Measurements from ENCODE around the gene ADAMTS2.

The ADAMTS2 gene

DNA sequence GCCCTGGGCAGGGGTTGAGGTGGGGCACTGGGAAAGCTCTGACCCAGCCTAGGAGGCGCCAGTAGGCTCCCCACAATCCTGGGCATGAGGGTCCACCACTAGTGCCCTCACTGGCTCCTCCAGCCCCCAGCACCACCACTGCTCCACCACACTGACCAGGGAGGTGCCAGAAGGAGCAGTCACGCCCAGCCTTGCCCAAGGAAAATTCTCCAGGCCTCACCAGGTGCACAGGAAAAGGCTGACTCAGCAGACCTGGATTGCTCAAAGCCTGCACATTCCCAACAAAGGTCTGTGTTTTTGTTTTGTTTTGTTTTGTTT lies 222.2 kb downstream of the ADAMTS2 start:
- no peak overlapping the region for H3K4me3 ChIP-seq (ENCODE audit: low read depth, low read length)
- peaks cover 2% of the 10 kb centered on the region for H3K9me3 ChIP-seq (ENCODE audit: control insufficient read depth, insufficient read depth, low read length)
- no peaks in the 10 kb centered on the region for H3K4me1 ChIP-seq (ENCODE audit: control insufficient read depth, insufficient read depth, low read length)
- H3K9ac ChIP-seq (ENCODE audit: low read depth, low read length): no peak overlapping the region
- H3K27me3 ChIP-seq (ENCODE audit: control insufficient read depth, insufficient read depth, low read length): no peaks in the 10 kb centered on the region
- H3K36me3 ChIP-seq (ENCODE audit: control insufficient read depth, insufficient read depth, low read length): no peaks in the 10 kb centered on the region

GRCh38 chr5:179122411-179123108 lies 222.7 kb downstream of the ADAMTS2 start:
- Histone ChIP-seq H3K36me3 (ENCODE audit: control insufficient read depth, insufficient read depth, low read length) (no peaks in the 10 kb centered on the region), H3K4me3 (ENCODE audit: low read depth, low read length) (no peak overlapping the region), H3K27me3 (ENCODE audit: control insufficient read depth, insufficient read depth, low read length) (no peaks in the 10 kb centered on the region), H3K9ac (ENCODE audit: low read depth, low read length) (no peak overlapping the region), H3K9me3 (ENCODE audit: control insufficient read depth, insufficient read depth, low read length) (peaks cover 2% of the 10 kb centered on the region), H3K4me1 (ENCODE audit: control insufficient read depth, insufficient read depth, low read length) (no peaks in the 10 kb centered on the region)

DNA sequence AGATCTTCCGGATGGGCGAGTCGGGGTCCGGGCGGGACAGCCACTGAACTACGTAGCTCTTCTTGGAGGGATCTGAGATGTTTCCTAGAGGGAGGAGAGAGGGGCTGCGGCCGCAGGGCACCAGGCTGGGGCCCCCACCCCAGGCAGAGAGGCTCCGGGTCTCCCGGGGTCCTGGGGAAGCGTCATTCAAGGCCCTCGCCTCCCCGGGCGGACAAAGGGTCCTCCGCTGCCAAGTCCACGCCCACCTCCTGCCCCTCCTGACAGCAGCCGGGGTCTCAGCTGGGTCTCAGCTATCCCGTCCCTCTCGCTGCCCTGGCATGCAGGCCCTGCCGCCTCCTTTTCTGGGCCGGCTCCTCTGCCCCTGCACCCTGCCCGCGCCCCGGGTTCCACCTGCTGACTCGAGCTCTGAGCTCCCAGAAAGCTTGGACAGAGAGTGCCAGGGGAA lies 223.6 kb downstream of the ADAMTS2 start:
- Histone ChIP-seq H3K4me3 (ENCODE audit: low read depth, low read length) (no peak overlapping the region), H3K9ac (ENCODE audit: low read depth, low read length) (no peak overlapping the region), H3K27me3 (ENCODE audit: control insufficient read depth, insufficient read depth, low read length) (no peaks in the 10 kb centered on the region), H3K4me1 (ENCODE audit: control insufficient read depth, insufficient read depth, low read length) (no peaks in the 10 kb centered on the region), H3K9me3 (ENCODE audit: control insufficient read depth, insufficient read depth, low read length) (peaks cover 2% of the 10 kb centered on the region), H3K36me3 (ENCODE audit: control insufficient read depth, insufficient read depth, low read length) (no peaks in the 10 kb centered on the region)

DNA sequence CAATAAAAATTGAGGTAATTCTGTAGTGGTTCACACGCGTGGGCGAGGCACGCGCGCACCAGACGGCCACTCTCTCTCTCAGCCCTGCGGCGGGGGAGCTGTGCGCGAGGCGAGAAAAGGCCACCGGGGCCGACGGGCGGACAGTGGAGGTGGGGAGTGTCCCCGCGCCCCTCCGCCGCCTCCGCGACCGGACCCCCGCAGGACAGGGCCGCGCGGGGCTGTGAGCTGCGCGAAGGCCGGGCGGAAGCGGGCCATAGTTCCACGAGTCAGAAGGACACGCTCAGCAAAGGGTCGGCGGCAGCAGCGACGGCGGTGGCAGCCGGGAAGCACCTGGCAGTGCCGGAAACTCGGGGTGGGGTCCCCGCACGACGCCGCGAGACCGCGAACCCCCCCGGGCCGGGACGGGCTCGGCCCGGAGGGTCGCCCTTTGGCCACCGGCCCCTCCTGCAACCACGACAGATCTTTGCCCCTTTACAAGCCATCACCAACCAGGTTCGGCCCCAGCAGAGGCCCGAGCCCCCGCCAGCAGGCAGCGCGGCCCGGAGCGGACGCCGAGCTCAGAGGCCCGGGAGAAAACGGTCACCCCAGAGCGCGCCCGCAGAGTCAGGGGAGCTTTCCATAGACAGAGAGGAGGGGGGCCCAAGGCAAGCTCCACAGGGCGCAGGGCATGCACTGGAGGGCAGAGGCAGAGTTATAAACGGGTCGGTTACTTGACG lies 224.2 kb downstream of the ADAMTS2 start:
- H3K9me3 ChIP-seq (ENCODE audit: control insufficient read depth, insufficient read depth, low read length): peaks cover 2% of the 10 kb centered on the region

GRCh38 chr5:179120421-179120861 lies 224.8 kb downstream of the ADAMTS2 start:
- Histone ChIP-seq H3K9ac (ENCODE audit: low read depth, low read length) (no peak overlapping the region), H3K4me3 (ENCODE audit: low read depth, low read length) (no peak overlapping the region), H3K36me3 (ENCODE audit: control insufficient read depth, insufficient read depth, low read length) (no peaks in the 10 kb centered on the region), H3K4me1 (ENCODE audit: control insufficient read depth, insufficient read depth, low read length) (no peaks in the 10 kb centered on the region), H3K9me3 (ENCODE audit: control insufficient read depth, insufficient read depth, low read length) (peaks cover 2% of the 10 kb centered on the region), H3K27me3 (ENCODE audit: control insufficient read depth, insufficient read depth, low read length) (no peaks in the 10 kb centered on the region)

More for the DNA sequence above, 224.2 kb downstream of the ADAMTS2 start:
- H3K9ac ChIP-seq (ENCODE audit: low read depth, low read length): no peak overlapping the region
- H3K4me3 ChIP-seq (ENCODE audit: low read depth, low read length): no peak overlapping the region
- no peaks in the 10 kb centered on the region for H3K4me1 ChIP-seq (ENCODE audit: control insufficient read depth, insufficient read depth, low read length)
- H3K27me3 ChIP-seq (ENCODE audit: control insufficient read depth, insufficient read depth, low read length): no peaks in the 10 kb centered on the region
- H3K36me3 ChIP-seq (ENCODE audit: control insufficient read depth, insufficient read depth, low read length): no peaks in the 10 kb centered on the region

- Histone ChIP-seq H3K36me3 (ENCODE audit: control insufficient read depth, insufficient read depth, low read length) (no peaks in the 10 kb centered on the region), H3K4me1 (ENCODE audit: control insufficient read depth, insufficient read depth, low read length) (no peaks in the 10 kb centered on the region), H3K9ac (ENCODE audit: low read depth, low read length) (no peak overlapping the region), H3K27me3 (ENCODE audit: control insufficient read depth, insufficient read depth, low read length) (no peaks in the 10 kb centered on the region), H3K9me3 (ENCODE audit: control insufficient read depth, insufficient read depth, low read length) (peaks cover 2% of the 10 kb centered on the region), H3K4me3 (ENCODE audit: low read depth, low read length) (no peak overlapping the region)
Observed at GRCh38 chr5:179119415-179120170, 225.7 kb downstream of the ADAMTS2 start.

DNA sequence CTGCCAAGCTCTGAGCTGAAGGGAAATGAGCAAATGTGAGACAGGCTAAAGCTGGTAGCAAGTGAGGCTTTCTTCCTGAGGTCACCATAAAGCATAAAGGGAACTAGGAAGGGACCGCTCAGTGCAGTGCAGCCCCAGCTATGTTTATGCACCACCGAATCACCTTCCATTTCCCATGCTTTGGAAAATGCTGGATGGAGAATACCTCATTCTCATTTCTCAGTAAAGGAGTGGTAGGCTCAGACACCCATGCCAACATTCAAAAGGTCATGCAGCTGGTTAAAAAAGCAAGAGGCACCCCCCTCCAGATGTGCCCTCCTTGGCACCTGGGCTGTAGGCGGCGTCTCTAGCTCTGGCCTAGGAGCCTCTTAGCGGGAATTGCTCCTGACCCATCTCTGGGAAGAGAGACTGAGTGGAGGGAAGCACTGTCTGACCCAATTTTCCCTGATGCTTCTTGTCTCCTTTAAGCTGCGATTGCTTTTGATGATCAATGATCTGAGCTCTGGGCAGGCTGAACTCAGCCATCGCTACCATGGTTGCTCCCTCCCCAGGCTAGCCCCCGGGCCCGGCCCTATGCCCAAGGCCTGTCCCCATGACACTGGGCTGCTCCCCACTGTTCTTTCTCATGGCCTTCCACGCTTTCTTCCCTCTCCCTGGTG lies 226.4 kb downstream of the ADAMTS2 start:
- H3K4me3 ChIP-seq (ENCODE audit: low read depth, low read length): no peak overlapping the region
- peaks cover 7% of the 10 kb centered on the region for H3K9me3 ChIP-seq (ENCODE audit: control insufficient read depth, insufficient read depth, low read length)
- H3K27me3 ChIP-seq (ENCODE audit: control insufficient read depth, insufficient read depth, low read length): no peaks in the 10 kb centered on the region
- no peaks in the 10 kb centered on the region for H3K4me1 ChIP-seq (ENCODE audit: control insufficient read depth, insufficient read depth, low read length)
- H3K9ac ChIP-seq (ENCODE audit: low read depth, low read length): no peak overlapping the region
- no peaks in the 10 kb centered on the region for H3K36me3 ChIP-seq (ENCODE audit: control insufficient read depth, insufficient read depth, low read length)

DNA sequence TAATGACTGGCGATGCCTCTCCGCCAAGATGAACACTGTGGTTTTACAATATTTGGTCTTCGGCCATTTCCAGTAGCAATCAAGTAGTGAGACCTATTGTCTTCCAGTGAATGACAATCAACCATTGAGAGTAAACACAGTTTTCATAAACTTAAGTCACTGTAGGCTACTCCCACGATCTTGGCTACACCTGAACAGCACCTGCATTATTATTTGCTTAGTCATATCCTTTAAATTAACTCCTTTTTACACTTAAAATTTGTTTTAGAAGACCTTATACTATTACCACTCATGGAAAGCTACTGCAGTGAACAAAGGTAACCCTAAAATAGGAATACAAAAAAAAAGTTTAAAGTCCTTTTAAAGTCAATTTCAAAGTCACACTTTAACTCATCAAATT lies 226.9 kb downstream of the ADAMTS2 start:
- H3K9ac ChIP-seq (ENCODE audit: low read depth, low read length): no peak overlapping the region
- H3K4me1 ChIP-seq (ENCODE audit: control insufficient read depth, insufficient read depth, low read length): no peaks in the 10 kb centered on the region
- H3K4me3 ChIP-seq (ENCODE audit: low read depth, low read length): no peak overlapping the region
- no peaks in the 10 kb centered on the region for H3K36me3 ChIP-seq (ENCODE audit: control insufficient read depth, insufficient read depth, low read length)
- no peaks in the 10 kb centered on the region for H3K27me3 ChIP-seq (ENCODE audit: control insufficient read depth, insufficient read depth, low read length)
- peaks cover 5% of the 10 kb centered on the region for H3K9me3 ChIP-seq (ENCODE audit: control insufficient read depth, insufficient read depth, low read length)

DNA sequence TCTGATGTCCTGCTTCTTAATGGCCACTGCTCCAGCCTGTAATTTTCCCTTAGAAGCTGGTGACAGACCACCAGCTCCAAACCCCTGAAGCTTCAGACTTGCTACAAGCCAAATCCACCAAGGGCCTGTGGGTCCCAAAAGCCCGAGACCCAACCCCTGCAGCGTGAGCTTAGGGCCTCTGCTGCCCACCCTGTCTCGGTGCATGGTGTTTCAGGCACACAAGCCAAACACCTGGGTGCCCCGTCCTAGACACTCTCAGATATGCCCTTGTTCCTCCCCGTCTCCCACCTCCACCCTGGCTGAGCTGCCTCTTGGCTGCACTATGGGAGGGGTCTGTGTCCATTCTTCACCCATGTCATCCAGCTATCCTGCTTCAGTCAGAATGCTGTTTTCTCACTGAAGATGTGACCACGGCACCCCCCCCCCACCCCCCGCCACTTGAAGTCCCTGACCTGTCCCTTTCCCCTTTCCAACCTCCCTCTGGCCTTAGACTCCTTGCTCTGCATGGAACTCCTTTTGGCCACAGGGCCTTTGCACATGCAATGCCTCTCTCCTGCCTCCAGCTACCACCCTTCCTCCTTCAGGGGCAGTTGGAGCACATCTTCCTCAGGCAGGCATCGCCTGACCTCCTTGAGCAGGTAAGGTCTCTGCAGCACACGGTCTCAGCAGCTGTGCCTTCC lies 229.3 kb downstream of the ADAMTS2 start:
- no peak overlapping the region for H3K4me3 ChIP-seq (ENCODE audit: low read depth, low read length)
- no peak overlapping the region for H3K9ac ChIP-seq (ENCODE audit: low read depth, low read length)
- no peaks in the 10 kb centered on the region for H3K27me3 ChIP-seq (ENCODE audit: control insufficient read depth, insufficient read depth, low read length)
- H3K4me1 ChIP-seq (ENCODE audit: control insufficient read depth, insufficient read depth, low read length): no peaks in the 10 kb centered on the region
- no peaks in the 10 kb centered on the region for H3K36me3 ChIP-seq (ENCODE audit: control insufficient read depth, insufficient read depth, low read length)
- peaks cover 10% of the 10 kb centered on the region for H3K9me3 ChIP-seq (ENCODE audit: control insufficient read depth, insufficient read depth, low read length)

GRCh38 chr5:179115307-179115706 lies 230.0 kb downstream of the ADAMTS2 start:
- no peaks in the 10 kb centered on the region for H3K4me1 ChIP-seq (ENCODE audit: control insufficient read depth, insufficient read depth, low read length)
- no peaks in the 10 kb centered on the region for H3K27me3 ChIP-seq (ENCODE audit: control insufficient read depth, insufficient read depth, low read length)
- H3K4me3 ChIP-seq (ENCODE audit: low read depth, low read length): no peak overlapping the region
- H3K9ac ChIP-seq (ENCODE audit: low read depth, low read length): no peak overlapping the region
- H3K9me3 ChIP-seq (ENCODE audit: control insufficient read depth, insufficient read depth, low read length): peaks cover 10% of the 10 kb centered on the region
- H3K36me3 ChIP-seq (ENCODE audit: control insufficient read depth, insufficient read depth, low read length): no peaks in the 10 kb centered on the region

GRCh38 chr5:179114756-179115155 lies 230.5 kb downstream of the ADAMTS2 start:
- Histone ChIP-seq H3K4me3 (ENCODE audit: low read depth, low read length) (no peak overlapping the region), H3K9ac (ENCODE audit: low read depth, low read length) (no peak overlapping the region), H3K4me1 (ENCODE audit: control insufficient read depth, insufficient read depth, low read length) (no peaks in the 10 kb centered on the region), H3K36me3 (ENCODE audit: control insufficient read depth, insufficient read depth, low read length) (no peaks in the 10 kb centered on the region), H3K9me3 (ENCODE audit: control insufficient read depth, insufficient read depth, low read length) (peaks cover 10% of the 10 kb centered on the region), H3K27me3 (ENCODE audit: control insufficient read depth, insufficient read depth, low read length) (no peaks in the 10 kb centered on the region)
